ENCODE results near the gene PKN1.

DNA sequence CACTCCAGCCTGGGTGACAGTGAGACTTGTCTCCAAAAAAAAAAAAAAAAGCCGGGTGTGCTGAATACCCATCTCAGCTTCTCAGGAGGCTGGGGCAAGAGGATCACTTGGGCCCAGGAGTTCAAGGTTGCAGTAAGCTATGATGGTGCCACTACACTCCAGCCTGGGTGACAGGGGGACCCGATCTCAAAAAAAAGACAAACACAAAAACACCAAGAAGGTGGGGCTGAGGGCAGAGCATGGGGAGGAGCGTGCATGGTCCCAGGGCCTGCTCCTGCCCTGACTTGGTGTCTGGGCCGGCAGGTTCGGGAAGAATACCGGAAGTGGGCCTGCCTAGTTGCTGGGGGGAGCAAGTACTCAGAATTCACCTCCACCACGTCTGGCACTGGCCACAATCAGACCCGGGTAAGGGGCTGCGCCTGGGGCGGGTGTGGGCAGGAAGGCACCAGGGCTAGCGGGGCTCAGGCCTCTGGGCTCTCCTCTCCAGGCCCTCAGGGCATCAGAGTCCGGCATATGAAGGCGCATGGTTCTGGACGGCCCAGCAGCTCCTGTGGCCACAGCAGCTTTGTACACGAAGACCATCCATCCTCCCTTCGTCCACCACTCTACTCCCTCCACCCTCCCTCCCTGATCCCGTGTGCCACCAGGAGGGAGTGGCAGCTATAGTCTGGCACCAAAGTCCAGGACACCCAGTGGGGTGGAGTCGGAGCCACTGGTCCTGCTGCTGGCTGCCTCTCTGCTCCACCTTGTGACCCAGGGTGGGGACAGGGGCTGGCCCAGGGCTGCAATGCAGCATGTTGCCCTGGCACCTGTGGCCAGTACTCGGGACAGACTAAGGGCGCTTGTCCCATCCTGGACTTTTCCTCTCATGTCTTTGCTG is 25.3 kb upstream of the PKN1 start:
- no peak for TF ChIP-seq EZH2 (IDR thresholded peaks at IDR 0.05; ENCODE audit: low read depth, unreplicated experiment)
- TF ChIP-seq, protein P1, sequence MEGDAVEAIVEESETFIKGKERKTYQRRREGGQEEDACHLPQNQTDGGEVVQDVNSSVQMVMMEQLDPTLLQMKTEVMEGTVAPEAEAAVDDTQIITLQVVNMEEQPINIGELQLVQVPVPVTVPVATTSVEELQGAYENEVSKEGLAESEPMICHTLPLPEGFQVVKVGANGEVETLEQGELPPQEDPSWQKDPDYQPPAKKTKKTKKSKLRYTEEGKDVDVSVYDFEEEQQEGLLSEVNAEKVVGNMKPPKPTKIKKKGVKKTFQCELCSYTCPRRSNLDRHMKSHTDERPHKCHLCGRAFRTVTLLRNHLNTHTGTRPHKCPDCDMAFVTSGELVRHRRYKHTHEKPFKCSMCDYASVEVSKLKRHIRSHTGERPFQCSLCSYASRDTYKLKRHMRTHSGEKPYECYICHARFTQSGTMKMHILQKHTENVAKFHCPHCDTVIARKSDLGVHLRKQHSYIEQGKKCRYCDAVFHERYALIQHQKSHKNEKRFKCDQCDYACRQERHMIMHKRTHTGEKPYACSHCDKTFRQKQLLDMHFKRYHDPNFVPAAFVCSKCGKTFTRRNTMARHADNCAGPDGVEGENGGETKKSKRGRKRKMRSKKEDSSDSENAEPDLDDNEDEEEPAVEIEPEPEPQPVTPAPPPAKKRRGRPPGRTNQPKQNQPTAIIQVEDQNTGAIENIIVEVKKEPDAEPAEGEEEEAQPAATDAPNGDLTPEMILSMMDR (conservative IDR thresholded peaks at IDR 0.05; ENCODE audit: low read depth in 2 of 2) = no peak
- no peak for TF ChIP-seq POLR2AphosphoS5 (IDR thresholded peaks at IDR 0.05; ENCODE audit: low read depth)
- TF ChIP-seq, protein P2, sequence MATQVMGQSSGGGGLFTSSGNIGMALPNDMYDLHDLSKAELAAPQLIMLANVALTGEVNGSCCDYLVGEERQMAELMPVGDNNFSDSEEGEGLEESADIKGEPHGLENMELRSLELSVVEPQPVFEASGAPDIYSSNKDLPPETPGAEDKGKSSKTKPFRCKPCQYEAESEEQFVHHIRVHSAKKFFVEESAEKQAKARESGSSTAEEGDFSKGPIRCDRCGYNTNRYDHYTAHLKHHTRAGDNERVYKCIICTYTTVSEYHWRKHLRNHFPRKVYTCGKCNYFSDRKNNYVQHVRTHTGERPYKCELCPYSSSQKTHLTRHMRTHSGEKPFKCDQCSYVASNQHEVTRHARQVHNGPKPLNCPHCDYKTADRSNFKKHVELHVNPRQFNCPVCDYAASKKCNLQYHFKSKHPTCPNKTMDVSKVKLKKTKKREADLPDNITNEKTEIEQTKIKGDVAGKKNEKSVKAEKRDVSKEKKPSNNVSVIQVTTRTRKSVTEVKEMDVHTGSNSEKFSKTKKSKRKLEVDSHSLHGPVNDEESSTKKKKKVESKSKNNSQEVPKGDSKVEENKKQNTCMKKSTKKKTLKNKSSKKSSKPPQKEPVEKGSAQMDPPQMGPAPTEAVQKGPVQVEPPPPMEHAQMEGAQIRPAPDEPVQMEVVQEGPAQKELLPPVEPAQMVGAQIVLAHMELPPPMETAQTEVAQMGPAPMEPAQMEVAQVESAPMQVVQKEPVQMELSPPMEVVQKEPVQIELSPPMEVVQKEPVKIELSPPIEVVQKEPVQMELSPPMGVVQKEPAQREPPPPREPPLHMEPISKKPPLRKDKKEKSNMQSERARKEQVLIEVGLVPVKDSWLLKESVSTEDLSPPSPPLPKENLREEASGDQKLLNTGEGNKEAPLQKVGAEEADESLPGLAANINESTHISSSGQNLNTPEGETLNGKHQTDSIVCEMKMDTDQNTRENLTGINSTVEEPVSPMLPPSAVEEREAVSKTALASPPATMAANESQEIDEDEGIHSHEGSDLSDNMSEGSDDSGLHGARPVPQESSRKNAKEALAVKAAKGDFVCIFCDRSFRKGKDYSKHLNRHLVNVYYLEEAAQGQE (IDR thresholded peaks at IDR 0.05; ENCODE audit: unreplicated experiment) = no peak
- TF ChIP-seq EZH2phosphoT487 (IDR thresholded peaks at IDR 0.05; ENCODE audit: unreplicated experiment) = no peak
